GM18508 (cell line): ENCODE results near the gene GGT6.

Experiments used
- ATAC-seq: cut with Tn5 transposase; IDR thresholded peaks from one replicate; pipeline ENCODE4 v1.9.1; 2021; ENCODE audit warnings: moderate number of reproducible peaks; ENCODE audit not compliant: insufficient read depth, unreplicated experiment

Gene GGT6

DNA sequence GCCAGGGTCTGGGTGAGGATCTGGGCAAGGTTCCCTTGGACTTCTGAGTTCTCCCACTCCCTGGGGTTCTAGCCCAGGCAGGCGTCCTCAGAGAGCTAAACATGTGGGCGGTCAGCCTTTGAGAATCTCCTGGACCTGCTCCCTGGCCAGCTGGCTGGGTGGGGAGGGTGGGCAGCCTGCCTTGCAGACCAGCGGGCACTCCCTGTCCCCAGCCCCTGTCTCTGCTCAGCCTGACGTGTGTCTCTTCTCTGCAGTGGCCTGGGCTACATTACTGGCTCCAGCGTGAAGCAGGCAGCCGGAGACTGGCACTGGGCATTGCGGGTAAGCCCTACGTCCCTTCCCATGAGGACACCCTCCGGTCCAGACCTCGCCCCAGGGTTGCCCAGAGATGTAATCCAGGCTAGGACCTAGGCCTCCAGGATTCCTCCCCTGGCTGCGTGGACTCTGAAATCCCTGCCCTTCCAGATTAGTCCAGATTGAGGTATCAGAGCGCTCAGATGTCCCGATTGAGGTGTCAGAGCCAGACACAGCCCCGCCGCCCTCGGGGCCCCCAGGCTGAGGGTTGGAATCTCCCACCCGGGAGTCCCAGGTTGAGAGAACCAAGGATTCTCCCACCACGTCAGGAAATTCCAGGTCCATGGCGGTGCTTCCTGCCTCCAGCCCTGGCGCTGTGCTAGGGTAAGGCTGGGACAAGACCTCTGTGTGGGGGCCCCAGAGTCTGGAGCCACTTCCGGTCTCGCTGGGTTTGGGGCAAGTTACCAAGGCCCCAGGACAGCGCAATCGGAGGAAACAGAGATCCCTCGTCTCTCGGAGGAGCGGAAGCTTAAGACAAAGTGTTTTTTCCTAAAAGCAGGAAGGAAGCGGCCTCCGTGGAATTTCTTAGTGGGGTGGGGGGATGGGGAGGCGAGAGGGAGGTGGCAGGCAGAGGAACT lies 29.3 kb downstream of the GGT6 start:
- ATAC-seq: no peak

DNA sequence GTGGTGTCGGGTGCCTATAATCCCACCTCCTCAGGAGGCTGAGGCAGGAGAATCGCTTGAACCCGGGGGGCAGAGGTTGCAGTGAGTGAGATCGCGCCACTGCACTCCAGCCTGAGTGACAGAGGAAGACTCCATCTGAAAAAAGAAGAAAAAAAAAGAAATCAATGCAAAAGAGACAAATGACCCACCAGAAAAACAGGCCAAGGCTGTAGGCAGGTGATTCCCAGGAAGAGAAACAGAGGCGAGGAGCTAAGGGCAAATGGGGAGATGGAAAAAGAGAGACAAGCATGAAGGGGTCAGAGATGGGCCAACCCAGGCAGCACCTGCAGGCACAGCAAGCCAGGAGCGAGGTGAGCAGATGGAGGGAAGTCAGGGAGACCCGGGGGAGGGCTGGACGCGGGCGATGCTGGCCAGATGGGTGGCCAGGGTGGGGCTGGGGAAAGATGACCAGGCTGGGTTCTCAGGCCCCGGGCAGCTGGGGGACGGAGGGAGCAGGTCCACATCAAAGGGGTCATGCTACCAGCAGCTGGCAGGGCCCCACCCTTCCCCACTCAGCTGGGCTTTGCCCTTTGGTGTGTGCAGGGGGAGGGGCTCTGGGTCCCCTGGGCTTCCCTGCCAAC lies 30.7 kb downstream of the GGT6 start:
- no peak for ATAC-seq

DNA sequence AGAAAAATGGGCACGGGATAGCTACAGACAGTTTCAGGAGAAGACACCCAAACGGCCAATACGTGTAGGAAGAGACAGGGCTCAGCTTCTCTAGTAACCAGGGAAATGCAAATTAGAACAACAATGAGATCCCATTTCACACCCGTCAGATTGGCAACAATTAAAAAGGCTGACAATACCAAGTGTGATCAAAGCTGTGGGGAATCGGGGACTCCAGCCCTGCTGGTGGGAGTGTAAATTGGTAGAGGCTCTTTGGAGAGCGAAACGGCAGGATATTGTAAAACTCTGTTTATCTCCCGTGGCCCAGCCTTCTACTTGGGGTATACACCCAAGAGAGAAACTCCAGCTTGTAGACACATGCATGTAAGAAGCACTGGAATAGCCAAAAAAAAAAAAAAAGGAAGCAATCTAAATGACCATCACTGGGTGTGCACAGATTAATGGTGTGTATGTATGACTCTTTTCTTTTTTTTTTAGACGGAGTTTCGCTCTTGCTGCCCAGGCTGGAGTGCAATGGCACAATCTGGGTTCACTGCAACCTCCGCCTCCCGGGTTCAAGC lies 32.7 kb downstream of the GGT6 start:
- ATAC-seq: no peak

- no peak for ATAC-seq
Measured at GRCh38 chr17:4527134-4527533, 33.2 kb downstream of the GGT6 start.

- ATAC-seq: no peak
Measured at GRCh38 chr17:4525691-4526397, 34.5 kb downstream of the GGT6 start.

DNA sequence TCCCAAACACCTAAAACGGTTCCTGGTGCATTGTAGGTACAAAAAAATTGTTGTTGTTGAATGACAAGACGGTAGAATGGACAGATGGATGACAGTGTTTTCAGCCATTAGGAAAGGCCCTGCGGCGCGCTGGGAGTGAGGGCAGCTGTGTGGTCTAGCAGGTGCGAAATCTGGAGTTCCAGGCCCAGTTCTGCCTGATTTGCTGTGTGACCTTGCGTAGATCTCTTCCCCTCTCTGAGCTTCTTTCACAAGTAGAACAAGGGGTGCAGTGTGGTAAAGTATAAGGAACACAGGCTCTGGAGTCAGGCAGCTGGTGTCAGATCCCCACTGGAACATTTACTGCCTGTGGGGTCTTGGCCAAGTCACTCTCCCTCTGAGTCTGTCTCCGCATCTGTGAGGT lies 36.4 kb downstream of the GGT6 start:
- ATAC-seq: no peak

- ATAC-seq: no peak
Measured at GRCh38 chr17:4522661-4523060, 37.7 kb downstream of the GGT6 start.

DNA sequence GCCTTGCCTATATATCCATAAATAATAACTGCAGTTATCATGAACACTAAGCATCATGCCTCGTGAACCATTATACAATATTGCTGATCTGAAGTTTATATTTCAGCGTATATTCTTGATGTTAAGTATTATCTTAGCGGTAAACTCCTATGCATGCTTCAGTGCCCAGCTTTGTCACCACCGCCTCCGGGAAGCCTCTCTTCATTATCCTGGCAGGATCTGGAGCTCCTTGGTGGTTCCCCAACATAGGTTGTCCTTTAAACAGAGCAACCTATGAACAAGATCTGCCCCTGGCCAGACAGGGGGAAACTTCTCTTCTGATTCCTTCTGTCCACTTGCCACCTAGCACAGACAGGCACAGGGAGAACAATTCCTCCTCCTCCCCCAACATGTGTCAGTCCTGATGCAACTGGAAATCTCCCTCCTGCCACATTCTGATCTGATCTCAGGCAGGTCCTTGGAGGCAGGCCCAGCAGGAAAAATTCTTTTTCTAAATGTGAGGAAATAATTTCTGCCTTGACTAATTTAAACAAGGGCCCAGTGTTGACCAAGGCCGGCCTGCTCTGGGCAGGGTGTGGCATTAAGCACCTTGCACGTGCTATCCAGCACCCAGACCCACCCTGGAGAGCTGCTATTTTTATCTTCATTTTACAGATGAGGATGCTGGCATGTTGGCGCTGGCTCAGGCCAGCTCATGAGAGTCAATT lies 39.3 kb downstream of the GGT6 start:
- no peak for ATAC-seq

- no peak for ATAC-seq
Measured at GRCh38 chr17:4520060-4520893, 40.1 kb downstream of the GGT6 start.

DNA sequence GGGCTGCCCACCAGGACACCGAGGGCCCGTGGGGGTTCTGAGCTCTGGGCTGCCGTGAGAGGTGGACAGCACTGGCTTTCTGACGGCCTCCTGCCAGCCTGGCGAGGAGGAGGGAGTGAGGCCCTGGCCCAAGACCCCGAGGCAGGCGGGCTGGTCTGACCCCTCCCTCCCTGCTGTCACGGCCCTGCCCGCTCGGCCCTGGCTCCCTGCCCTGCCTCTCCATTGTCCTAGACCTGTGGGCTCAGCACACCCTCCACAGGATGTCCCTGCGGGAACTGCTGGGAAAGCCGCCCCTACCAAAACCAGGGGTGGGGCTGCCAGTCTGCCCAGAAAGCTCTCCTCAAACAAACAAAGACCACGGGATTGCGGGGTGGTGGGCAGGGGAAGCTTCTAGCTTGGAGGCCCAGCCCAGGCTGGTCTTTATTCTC lies 41.0 kb downstream of the GGT6 start:
- ATAC-seq: no peak

GRCh38 chr17:4518901-4519300 lies 41.5 kb downstream of the GGT6 start:
- ATAC-seq: no peak

DNA sequence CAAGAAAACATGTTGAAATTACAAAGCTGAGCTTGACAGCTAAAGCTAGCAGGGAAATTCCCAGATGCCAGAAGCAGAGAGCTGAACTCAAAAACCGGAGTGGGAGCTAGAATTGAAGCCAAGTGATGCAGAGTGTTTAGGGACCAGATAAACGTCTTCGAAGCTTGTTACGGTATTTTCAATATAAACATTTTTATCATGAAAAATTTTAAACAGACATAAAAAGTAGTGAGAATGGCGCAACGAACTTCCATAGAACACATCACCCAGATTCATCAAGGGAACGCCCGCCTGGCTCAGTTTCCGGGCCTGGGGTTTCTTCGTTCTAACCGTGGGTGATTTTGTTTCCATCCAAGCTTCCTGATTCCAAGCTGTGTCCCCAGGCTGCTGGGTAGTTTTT lies 43.6 kb downstream of the GGT6 start:
- ATAC-seq: no peak

- ATAC-seq: no peak
Measured at GRCh38 chr17:4515501-4515900, 44.9 kb downstream of the GGT6 start.

GRCh38 chr17:4514779-4515178 lies 45.6 kb downstream of the GGT6 start:
- ATAC-seq: no peak

DNA sequence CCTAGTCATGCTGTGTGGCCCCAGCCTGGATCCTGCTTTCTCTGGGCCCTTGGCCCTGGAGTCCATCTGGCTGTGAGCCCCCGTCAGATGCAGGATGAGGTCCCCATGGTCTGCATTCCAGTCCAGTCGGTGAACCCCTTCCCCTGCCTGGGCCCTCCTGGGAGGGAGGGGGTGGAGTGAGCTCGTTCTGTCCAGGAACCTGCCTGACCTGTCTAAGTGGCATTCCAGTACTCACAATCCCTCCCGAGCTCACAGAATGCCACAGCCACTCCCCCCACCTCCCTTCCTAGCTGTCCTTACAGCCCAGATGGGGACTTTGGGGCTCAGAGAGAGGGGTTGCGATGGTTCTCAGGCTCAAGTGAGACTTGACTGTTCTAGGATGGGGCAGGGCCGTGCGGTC lies 46.2 kb downstream of the GGT6 start:
- ATAC-seq: no peak

DNA sequence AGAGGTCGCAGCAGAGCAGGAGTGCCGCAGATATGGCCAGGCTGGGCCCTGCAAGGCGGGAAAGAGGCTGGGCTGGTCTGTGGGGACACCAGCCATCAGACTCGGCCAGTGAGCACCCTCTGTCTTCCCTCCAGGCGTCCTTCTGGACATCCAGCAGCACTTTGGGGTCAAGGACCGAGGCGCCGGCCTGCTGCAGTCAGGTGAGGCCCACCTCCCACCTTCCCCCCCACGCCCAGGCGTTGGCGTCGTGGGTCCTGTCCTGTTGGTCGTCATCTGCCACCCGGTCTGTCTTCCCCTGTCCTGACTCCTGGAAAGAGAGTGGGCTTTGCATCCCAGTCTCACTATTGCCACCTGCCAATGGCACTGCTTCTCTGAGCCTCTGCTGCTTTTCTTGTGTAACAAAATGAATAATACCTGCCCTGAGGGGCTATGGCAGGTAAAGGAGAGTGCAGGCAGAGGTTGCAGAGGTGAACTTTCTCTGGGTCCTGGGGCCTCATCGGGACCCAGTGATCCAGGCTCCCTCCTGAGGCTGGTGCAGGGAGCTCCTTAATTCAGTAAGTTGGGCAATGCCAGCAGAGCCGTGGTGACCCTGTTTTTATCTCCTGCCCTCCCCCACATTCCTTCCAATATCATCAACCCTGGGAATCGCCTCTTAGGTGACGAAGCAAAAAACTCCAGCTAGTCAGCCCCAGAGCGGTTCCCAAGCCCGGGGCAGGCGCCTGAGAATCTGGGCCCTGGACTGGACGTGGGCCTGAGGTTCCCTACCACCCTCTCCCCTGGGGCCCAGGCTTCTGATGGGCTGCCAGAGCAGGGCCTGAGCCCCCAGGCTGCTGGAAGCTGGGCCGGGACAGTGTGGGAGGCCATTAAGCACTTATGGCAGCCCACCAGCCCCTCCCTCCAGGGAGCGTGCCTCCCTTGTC lies 47.0 kb downstream of the GGT6 start:
- ATAC-seq: no peak

- no peak for ATAC-seq
Measured at GRCh38 chr17:4512156-4513112, 47.9 kb downstream of the GGT6 start.
